ENCODE data around the gene CTXND1. TPM values are rescaled to one million over a fixed set of nuclear protein-coding genes. Genes with fewer than 3 reads are reported as not detected.
A peak's percentile ranks its signal among the peaks of the same experiment; 100 is the strongest.

CTXND1 gene
- total RNA-seq, 1 experiment from 2014 or later = 0.04 TPM

GRCh38 chr15:80199869-80200268 is 52.1 kb downstream of the CTXND1 start (continued):
- TF ChIP-seq ARID4B (CRISPR knock-in tag; IDR thresholded peaks at IDR 0.05; ENCODE audit: borderline replicate concordance) = no peak
- TF ChIP-seq ZBTB21 (CRISPR knock-in tag; IDR thresholded peaks at IDR 0.05; ENCODE audit: borderline replicate concordance) = no peak
- TF ChIP-seq ERG (CRISPR knock-in tag; IDR thresholded peaks at IDR 0.05) = no peak
- no peak for TF ChIP-seq JAZF1 (CRISPR knock-in tag; IDR thresholded peaks at IDR 0.05)
- no peak for TF ChIP-seq AFF4 (CRISPR knock-in tag; IDR thresholded peaks at IDR 0.05; ENCODE audit: borderline replicate concordance)
- TF ChIP-seq ATF2 (CRISPR knock-in tag; IDR thresholded peaks at IDR 0.05; ENCODE audit: borderline replicate concordance, low read depth) = no peak
- TF ChIP-seq NFE2L1 (CRISPR knock-in tag; IDR thresholded peaks at IDR 0.05) = no peak
- TF ChIP-seq NR3C1 (CRISPR knock-in tag; conservative IDR thresholded peaks at IDR 0.05; ENCODE audit: low read depth) = no peak
- TF ChIP-seq FOXP4 (CRISPR knock-in tag; IDR thresholded peaks at IDR 0.05) = no peak

- ChIA-PET CTCF (interaction anchor here (0.6 to 1.4 kb wide), 8 partner anchors 15 to 346 kb away, joined by 3 to 8 read pairs (median 4); no protein-coding TSS in a partner anchor), POLR2A (no interaction called here)
- Mint-ChIP-seq H3K4me3 (no peak overlapping the region), H3K4me1 (peaks cover 21% of the 10 kb centered on the region), H3K36me3 (no peaks in the 10 kb centered on the region), H3K9me3 (0 out of 2 replicates have a peak, but pooled peaks cover 4% of the 10 kb centered on the region), H3K27me3 (ENCODE audit: low read depth) (no peaks in the 10 kb centered on the region; the same call in none of the 2 replicates), H3K27ac (peak overlapping the region; percentile 37)
- peak; percentile 82 for ATAC-seq
- DNase-seq (ENCODE audit: low spot score) = no peak
- TF ChIP-seq JAZF1 (CRISPR knock-in tag; IDR thresholded peaks at IDR 0.05) (no peak), GABPB1 (CRISPR knock-in tag; IDR thresholded peaks at IDR 0.05) (no peak), TCF7 (CRISPR knock-in tag; IDR thresholded peaks at IDR 0.05; ENCODE audit: low read depth) (no peak), ZNF232 (CRISPR knock-in tag; IDR thresholded peaks at IDR 0.05) (no peak), ZBTB21 (CRISPR knock-in tag; IDR thresholded peaks at IDR 0.05; ENCODE audit: borderline replicate concordance) (no peak), ESRRA (CRISPR knock-in tag; IDR thresholded peaks at IDR 0.05; ENCODE audit: borderline replicate concordance) (no peak), AR (CRISPR knock-in tag; IDR thresholded peaks at IDR 0.05) (no peak), SMAD3 (CRISPR knock-in tag; IDR thresholded peaks at IDR 0.05; ENCODE audit: borderline replicate concordance) (no peak), ZNF219 (CRISPR knock-in tag; IDR thresholded peaks at IDR 0.05; ENCODE audit: borderline replicate concordance) (no peak), MYBL2 (CRISPR knock-in tag; IDR thresholded peaks at IDR 0.05) (no peak), RELA (CRISPR knock-in tag; IDR thresholded peaks at IDR 0.05; ENCODE audit: borderline replicate concordance) (no peak), CDX4 (CRISPR knock-in tag; IDR thresholded peaks at IDR 0.05; ENCODE audit: borderline replicate concordance) (no peak)
Measured at GRCh38 chr15:80199366-80199765, 52.6 kb downstream of the CTXND1 start.

All from WTC11 (cell line).